Measurements from ENCODE around the gene PDZD2. TPM values are rescaled to one million over a fixed set of nuclear protein-coding genes. Genes with fewer than 3 reads are reported as not detected.

The PDZD2 gene
- total and polyA plus RNA-seq, 2 experiments from 2014 or later = 8.3 to 16.9 TPM

GRCh38 chr5:32031089-32031488 lies 392.2 kb downstream of the PDZD2 start:
- Histone ChIP-seq H3K27ac (ENCODE audit: low read depth) (0 out of 2 replicates have a peak overlapping the region, but pooled peaks have one; percentile 8), H3K9me2 (ENCODE audit: insufficient read depth) (no peaks in the 10 kb centered on the region), H3K4me1 (ENCODE audit: insufficient read depth) (peaks cover 34% of the 10 kb centered on the region), H3K4me3 (no peak overlapping the region), H3K27me3 (ENCODE audit: insufficient read depth) (no peaks in the 10 kb centered on the region), H3K4me2 (peak overlapping the region; percentile 17; the same call in 1 of the 2 replicates), H3F3A (replicated peaks; ENCODE audit: low read depth) (no peaks in the 10 kb centered on the region), H3K36me3 (ENCODE audit: insufficient read depth) (no peaks in the 10 kb centered on the region), H4K20me1 (replicated peaks; ENCODE audit: insufficient read depth) (no peaks in the 10 kb centered on the region), H2AFZ (no peak overlapping the region), H3K79me2 (replicated peaks; ENCODE audit: insufficient read depth) (no peaks in the 10 kb centered on the region)
- peaks cover 25% of the 10 kb centered on the region for H3K4me1 Mint-ChIP-seq
- H3K36me3 Mint-ChIP-seq (ENCODE audit: low read depth) = no peaks in the 10 kb centered on the region; the same call in 2 of the 3 replicates
- no peak overlapping the region for H3K4me3 Mint-ChIP-seq
- H3K9me3 Mint-ChIP-seq = no peaks in the 10 kb centered on the region
- ATAC-seq = no peak
- DNase-seq (ENCODE audit: low spot score) = no peak
- peaks cover 3% of the 10 kb centered on the region for H3K27me3 Mint-ChIP-seq (ENCODE audit: insufficient read depth, low read depth, poor library complexity)
- no peak for TF ChIP-seq JUNB (IDR thresholded peaks at IDR 0.05; ENCODE audit: unreplicated experiment)
- TF ChIP-seq CTCF (conservative IDR thresholded peaks at IDR 0.05; ENCODE audit: low read depth in 2 of 2) = no peak
- no peak for TF ChIP-seq REST (IDR thresholded peaks at IDR 0.05; ENCODE audit: unreplicated experiment)
- no peak for TF ChIP-seq STAT1 (IDR thresholded peaks at IDR 0.05; ENCODE audit: unreplicated experiment)
- no peak for TF ChIP-seq ETS1 (IDR thresholded peaks at IDR 0.05)
- no peak for TF ChIP-seq CREB1 (CRISPR knock-in tag; IDR thresholded peaks at IDR 0.05; ENCODE audit: low read depth)
- no peak for TF ChIP-seq ZNF114 (CRISPR knock-in tag; IDR thresholded peaks at IDR 0.05)
- no peak for TF ChIP-seq EZH2phosphoT487 (IDR thresholded peaks at IDR 0.05; ENCODE audit: unreplicated experiment)
- no peak for TF ChIP-seq ZNF462 (CRISPR knock-in tag; IDR thresholded peaks at IDR 0.05)
- TF ChIP-seq NANOG (IDR thresholded peaks at IDR 0.05; ENCODE audit: borderline replicate concordance) = no peak
- peak overlapping the region; percentile 59 for H3K27ac Mint-ChIP-seq

Measured in GM23338 (cell line).